Epithelial cell of esophagus (primary cell): ENCODE data around the gene R3HDM4.
A peak's percentile ranks its signal among the peaks of the same experiment; 100 is the strongest.

Experiments used
- DNase-seq: peaks from one replicate; pipeline ENCODE4 v3.0.0; 2010; ENCODE audit warnings: low read depth
- H3K4me3 ChIP-seq: 2 replicates; pipeline ENCODE4 v1.5.1; 2011; ENCODE audit warnings: mild to moderate bottlenecking, low read length, control low read depth
- TF ChIP-seq, protein P1 (sequence below): IDR thresholded peaks from 2 replicates; pipeline ENCODE4 v1.5.1; 2011; ENCODE audit warnings: low read depth, mild to moderate bottlenecking, low read length, control low read depth, inconsistent platforms; ENCODE audit not compliant: insufficient read depth; ENCODE audit errors: missing control alignments

R3HDM4 gene

DNA sequence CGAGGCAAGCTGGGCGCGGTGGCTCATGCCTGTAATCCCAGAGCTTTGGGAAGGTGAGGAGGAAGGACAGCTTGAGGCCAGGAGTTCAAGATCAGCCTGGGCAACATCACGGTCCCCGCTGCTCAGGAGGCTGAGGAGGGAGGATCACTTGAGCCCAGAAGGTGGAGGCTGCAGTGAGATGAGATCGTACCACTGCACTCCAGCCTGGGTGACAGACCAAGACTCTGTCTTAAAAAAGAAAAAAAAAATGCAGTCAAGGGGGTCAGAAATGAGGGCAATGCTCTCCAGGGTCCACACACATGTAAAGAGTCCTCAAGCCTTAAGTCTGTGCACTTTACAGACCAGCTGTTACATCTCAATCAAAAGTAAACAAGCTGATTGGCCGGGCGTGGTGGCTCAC lies 8.5 kb downstream of the R3HDM4 start:
- H3K4me3 ChIP-seq: no peak overlapping the region
- DNase-seq: no peak
- TF ChIP-seq, protein P1, sequence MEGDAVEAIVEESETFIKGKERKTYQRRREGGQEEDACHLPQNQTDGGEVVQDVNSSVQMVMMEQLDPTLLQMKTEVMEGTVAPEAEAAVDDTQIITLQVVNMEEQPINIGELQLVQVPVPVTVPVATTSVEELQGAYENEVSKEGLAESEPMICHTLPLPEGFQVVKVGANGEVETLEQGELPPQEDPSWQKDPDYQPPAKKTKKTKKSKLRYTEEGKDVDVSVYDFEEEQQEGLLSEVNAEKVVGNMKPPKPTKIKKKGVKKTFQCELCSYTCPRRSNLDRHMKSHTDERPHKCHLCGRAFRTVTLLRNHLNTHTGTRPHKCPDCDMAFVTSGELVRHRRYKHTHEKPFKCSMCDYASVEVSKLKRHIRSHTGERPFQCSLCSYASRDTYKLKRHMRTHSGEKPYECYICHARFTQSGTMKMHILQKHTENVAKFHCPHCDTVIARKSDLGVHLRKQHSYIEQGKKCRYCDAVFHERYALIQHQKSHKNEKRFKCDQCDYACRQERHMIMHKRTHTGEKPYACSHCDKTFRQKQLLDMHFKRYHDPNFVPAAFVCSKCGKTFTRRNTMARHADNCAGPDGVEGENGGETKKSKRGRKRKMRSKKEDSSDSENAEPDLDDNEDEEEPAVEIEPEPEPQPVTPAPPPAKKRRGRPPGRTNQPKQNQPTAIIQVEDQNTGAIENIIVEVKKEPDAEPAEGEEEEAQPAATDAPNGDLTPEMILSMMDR: no peak

DNA sequence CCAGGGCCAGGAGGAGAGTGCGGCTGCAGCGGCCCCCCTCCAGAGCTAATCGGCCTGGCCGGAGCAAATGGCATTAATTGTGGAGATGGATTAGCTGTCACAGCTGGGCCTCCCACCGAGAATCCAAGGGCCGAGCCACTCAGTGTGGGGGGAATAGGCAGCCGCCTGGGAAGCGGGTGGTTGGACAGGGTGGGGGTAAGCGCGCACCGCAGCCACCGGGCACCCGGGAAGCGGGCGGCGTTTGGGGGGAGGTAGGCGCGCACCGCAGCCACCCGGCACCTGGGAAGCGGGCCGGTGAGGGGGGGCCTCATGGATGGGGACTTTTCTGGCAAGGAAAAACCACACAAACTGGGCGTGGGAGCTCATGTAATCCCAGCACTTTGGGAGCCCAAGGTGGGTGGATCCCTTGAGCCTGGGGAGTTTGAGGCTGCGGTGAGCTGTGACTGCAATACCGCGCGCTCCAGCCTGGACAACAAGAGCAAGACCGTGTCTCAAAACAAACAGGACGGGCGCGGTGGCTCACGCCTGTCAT lies 9.7 kb downstream of the R3HDM4 start:
- DNase-seq: no peak
- H3K4me3 ChIP-seq: no peak overlapping the region
- TF ChIP-seq, protein P1: no peak

DNA sequence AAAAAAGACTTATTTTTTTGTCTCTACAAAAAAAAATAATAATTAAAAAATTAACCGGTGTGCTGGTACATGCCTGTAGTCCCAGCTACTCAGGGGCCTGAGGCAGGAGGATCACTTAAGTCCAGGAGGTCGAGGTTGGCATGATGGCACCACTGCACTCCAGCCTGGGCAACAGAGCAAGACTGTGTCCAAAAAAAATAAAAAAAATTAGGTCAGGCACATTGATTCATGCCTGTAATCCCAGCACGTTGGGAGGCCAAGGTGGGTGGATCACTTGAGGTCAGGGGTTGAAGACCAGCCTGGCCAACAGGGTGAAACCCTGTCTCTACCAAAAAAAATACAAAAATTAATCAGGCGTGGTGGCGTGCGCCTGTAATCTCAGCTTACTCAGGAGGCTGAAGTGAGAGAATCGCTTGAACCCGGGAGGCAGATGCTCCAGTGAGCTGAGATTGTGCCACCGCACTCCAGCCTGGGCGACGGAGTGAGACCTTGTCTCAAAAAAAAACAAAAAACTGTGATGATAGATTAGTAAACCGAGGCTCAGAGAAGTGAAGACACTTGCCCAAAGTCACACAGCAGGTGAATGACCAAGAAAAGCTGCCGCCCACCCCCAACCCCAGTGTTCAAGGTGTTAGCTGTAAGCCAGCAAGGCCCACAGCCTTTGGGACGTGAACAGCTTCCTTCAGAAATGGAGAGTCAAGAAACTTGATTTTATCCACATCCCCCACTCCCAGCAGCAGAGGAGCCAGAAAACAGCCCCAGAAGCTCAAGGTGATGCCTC lies 10.4 kb downstream of the R3HDM4 start:
- H3K4me3 ChIP-seq: no peak overlapping the region
- no peak for DNase-seq
- TF ChIP-seq, protein P1: no peak

DNA sequence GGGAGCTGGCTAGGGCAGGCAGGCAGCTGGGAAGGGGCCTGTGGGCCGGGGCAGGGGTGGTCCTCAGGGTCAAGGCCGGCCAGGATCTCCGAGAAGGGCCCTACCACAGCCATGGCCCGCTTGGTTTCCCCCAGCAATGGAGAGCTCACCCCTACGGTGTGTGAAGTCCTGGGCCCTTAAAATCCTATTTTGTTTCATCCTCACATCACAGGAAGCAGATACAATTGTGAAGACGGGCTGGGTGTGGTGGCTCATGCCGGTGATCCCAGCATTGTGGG lies 11.0 kb downstream of the R3HDM4 start:
- TF ChIP-seq, protein P1: no peak
- H3K4me3 ChIP-seq: no peak overlapping the region
- no peak for DNase-seq

DNA sequence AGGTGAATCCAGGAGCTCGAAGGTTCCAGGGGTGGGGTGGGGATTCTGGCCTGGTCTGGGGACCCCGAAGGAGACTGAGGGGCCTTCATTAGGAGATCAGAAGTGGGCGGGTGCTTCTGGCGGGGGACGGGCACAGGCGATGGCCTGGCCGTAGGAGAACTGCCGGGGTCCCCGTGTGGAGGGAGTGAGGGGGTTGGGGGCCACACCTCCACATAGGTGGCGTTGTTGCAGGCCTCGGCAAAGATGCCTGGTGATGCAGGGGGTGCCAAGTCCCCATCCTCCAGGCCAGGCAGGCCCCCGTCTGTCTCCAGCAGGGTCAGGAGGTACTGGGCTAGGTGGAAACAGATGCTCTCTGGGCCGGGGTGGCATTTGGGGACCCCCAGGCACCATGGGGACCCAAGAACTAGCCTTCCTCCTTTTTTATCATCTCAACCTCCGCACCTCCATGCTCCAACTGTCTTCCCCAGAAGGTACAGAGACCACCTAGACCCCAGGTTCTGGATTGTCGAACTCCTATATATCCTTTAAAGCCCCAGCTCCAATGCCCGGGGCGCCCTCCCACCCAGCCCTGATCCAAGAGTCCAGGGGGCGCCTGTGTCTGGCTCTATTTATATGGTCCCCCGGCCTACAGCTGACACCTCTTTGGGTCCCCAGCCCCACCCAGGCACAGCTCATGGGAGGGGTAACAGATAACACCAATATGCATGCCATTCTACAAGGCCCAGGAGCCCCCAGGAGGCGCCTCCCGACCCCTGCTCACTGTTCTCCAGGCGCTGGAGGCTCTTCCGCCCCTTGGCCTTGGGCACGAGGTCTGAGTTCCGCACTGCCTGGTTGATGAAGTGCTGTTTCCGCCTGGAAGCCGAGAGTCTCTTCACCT lies 11.6 kb downstream of the R3HDM4 start:
- H3K4me3 ChIP-seq: no peak overlapping the region
- TF ChIP-seq, protein P1: no peak
- DNase-seq: no peak

DNA sequence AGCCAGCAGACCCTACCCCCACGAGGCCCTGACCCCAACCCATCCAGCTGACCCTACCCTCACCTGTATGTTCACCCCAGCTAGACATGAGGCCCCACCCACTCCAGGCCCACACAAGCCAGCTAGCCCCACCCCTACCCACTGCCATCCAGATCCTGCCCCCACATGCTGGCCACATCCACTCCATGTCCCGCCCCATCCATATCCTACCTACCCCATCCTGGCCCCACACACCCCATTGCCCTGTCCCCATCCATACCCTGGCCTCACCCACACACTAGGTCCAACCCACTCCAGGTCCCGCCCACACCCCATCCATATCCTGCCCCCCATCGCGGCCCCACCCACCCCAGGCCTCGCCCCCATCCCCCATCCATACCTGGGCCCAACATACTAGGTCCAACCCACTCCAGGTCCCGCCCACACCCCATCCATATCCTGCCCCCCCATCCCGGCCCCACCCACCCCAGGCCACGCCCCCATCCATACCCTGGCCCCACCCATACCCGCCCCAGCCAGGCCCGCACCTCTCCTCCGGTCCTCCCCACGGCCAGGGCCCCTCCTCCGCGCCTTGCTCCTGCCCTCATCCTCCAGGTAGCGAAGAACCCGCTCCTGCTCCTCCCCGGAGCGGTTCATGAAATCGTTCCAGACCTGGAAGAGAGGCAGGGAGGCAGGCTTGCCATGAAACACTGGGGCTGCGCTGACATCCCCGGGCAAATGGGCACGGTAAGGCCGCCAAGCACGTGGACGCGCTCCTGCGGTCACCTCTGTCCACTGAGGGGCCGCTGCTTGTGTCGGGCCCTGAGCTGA lies 12.5 kb downstream of the R3HDM4 start:
- peak; percentile 53 for DNase-seq
- TF ChIP-seq, protein P1: no peak
- no peak overlapping the region for H3K4me3 ChIP-seq
